ENCODE measurements around the gene MBOAT2.

DNA sequence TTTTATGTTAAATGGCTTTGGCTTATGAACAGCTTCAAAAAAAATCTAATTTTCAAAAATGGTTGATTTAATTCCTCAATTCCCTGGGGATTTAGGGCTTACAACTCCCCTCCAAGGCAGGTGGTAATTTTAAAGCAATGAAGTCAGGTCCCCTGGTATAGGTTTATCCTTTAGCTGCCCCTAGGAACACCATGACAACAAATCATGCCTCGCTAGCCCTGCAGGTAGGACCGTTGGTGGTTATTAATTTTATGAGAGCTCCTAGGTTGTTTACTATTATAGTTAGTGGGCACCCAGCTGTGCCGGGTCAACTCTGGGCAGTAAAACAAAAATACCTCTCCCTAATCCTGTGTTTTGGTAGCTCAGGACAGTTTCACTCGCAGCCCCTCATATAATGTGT, 26.2 kb upstream of the MBOAT2 start:
- TF ChIP-seq, protein P1, sequence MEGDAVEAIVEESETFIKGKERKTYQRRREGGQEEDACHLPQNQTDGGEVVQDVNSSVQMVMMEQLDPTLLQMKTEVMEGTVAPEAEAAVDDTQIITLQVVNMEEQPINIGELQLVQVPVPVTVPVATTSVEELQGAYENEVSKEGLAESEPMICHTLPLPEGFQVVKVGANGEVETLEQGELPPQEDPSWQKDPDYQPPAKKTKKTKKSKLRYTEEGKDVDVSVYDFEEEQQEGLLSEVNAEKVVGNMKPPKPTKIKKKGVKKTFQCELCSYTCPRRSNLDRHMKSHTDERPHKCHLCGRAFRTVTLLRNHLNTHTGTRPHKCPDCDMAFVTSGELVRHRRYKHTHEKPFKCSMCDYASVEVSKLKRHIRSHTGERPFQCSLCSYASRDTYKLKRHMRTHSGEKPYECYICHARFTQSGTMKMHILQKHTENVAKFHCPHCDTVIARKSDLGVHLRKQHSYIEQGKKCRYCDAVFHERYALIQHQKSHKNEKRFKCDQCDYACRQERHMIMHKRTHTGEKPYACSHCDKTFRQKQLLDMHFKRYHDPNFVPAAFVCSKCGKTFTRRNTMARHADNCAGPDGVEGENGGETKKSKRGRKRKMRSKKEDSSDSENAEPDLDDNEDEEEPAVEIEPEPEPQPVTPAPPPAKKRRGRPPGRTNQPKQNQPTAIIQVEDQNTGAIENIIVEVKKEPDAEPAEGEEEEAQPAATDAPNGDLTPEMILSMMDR (IDR thresholded peaks at IDR 0.05 in 4 of 5, conservative IDR thresholded peaks at IDR 0.05 in 1 of 5): no peak
- TF ChIP-seq POLR2A (IDR thresholded peaks at IDR 0.05): no peak
